ENCODE results near the gene PCED1B. TPM values are rescaled to one million over a fixed set of nuclear protein-coding genes. Genes with fewer than 3 reads are reported as not detected.

PCED1B gene
- total RNA-seq, 1 experiment from 2014 or later: 2.5 TPM

DNA sequence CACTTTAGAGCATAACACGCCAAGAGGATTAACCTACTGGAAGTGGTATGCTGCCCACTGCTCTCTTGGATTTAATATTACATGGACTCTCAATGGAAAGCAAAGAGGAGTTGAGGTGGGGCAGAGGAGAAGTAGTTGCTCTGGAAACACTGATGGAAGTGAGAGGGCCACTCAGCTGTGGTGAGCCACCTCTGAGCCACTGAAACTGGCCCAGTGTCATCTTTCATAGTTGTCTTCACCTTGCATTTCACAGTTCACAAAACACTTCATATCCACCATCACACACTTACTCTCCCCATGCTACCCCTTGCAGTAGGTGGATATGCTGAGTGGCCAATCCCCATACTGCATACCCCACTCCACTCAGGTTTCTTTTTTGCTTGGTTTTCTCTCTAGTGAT is 12.2 kb upstream of the PCED1B start:
- no peak for DNase-seq (ENCODE audit: extremely low read depth, low read depth)

DNA sequence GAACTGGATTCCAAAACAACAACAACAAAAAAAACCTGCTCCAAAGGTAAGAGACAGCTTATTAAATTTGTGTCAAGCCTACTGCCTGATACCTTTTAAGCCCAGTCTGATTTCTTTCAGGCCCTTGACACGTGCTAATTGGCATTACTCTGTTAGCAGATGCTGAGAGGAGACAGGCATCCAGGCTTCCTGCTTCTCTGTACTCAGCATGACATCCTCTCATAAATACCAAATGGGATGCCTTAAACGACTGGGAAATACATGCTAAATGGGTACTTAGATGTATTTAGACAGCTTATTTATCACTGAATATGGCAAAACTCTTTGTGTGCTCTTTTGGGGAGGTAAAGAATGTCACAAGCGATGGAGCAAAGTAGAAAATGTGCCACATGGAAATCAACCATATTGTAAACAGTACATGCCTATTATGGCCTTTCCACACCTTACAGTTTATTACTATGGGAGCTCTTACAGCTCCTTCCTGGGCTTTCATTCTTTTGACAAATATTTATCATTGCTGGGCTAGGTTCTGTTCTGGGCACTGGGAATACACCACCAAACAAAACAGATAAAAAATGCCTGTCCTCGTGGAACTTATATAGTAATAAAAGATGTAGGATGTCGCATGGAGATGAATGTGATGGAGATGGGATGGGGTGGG is 11.5 kb upstream of the PCED1B start:
- DNase-seq (ENCODE audit: extremely low read depth, low read depth): no peak

GRCh38 chr12:47068539-47068938 is 10.9 kb upstream of the PCED1B start:
- DNase-seq (ENCODE audit: extremely low read depth, low read depth): no peak

DNA sequence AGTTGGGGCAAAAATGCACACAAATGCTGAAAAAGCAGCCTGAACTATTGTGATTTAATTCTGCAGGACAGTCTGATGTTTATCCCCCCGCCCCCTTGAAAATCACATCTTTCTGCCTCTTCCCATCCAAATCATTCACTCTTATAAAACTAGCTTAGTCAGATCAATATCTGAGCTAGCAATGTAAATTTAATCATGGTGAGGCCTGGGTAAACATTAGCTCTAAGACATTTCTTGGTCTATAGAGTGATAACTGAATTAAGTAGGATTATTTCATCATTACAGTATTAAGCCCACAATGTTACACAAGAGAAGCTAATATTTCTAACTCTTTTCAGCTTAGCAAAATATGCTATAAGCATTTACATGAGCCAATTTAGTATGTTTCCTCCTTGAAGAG is 9.1 kb upstream of the PCED1B start:
- no peak for DNase-seq (ENCODE audit: extremely low read depth, low read depth)

DNA sequence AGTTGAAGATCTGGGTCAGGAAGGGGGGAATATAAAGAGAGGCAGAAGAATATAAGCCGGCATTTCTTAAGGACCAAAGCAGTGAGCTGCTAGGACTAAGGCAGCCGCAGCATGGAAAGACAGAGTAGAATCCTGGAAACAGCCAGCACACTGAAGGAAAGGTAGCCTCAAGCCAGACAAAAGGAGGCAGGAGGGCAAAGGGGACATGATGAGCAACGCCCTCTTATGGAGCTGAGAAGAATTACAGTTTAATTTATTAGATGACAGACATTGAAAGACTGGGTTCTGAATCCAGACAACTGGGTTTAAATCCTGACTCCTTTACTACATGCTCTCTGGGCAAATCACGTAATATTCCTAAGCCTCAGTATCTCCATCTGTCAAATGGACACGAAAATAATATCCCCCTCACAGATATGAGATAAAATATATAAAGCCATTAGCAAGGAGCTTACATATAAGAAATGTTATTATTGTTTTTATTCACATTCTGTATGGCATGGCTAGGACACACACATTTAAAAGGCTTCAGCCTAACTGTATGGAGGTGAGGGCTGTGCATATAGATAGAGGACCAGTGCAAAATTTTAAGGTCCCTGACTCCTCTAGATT is 8.1 kb upstream of the PCED1B start:
- DNase-seq (ENCODE audit: extremely low read depth, low read depth): peak; percentile 33

DNA sequence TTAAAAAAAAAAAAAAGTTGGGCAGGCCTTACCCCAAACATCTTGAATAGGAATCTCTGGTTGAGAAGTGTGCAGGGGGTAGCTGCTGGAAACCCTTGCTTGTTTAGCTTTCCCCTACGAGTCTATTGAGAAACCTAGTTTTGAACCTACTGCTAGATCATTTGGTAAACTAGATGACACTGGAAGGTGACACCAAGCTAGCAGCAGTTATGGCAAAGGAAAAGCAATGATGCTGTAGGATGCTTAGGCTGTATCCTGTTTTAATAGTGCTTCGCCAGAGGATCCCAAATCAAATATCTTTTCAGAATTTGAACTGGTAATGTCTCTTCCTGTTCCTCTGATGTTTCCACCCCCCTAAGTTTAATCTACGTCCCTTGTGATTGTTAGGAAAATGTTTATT is 5.5 kb upstream of the PCED1B start:
- DNase-seq (ENCODE audit: extremely low read depth, low read depth): no peak

- no peak for DNase-seq (ENCODE audit: extremely low read depth, low read depth)
Observed at GRCh38 chr12:47074757-47075156, 4.7 kb upstream of the PCED1B start.

DNA sequence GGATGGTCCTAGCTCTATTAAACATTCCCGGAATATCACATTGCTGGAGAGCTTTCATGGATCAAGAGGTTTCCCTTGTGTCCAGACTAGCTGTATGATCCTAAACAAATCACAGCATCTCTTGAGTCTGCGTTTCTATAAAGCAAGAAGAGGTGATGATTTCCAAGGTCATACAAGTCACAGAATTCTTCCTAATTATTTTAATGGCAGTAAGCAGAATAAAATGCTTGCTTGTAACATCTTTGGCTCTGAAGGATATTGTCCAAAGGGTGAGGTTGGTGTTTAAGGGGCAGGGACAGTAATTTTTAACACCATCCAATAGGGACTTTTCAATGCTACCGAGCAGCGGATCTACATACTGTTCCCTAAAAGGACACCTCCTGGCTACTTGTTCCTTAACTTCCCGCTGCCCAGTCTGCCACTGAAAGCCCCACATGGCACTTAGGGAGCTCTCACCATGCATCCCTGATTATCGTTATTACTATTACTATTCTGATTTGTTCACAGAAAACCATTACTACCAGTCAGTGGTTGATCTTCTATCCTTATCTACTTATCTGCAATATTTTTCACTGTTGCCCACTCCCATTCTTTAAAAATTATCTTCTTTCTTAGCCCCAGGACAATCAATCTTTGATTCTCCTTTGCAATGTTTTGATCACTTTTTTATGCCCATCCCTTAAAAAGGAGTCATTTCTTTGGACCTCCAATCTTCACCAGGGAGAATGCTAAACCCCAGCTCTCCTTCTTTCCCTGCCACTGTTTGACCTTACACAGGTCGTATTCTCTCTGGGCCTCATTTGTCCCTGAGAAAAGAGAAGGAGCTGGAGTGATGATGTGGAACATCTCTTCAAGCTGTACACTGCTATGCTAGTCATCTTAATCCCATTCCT is 4.0 kb upstream of the PCED1B start:
- no peak for DNase-seq (ENCODE audit: extremely low read depth, low read depth)

DNA sequence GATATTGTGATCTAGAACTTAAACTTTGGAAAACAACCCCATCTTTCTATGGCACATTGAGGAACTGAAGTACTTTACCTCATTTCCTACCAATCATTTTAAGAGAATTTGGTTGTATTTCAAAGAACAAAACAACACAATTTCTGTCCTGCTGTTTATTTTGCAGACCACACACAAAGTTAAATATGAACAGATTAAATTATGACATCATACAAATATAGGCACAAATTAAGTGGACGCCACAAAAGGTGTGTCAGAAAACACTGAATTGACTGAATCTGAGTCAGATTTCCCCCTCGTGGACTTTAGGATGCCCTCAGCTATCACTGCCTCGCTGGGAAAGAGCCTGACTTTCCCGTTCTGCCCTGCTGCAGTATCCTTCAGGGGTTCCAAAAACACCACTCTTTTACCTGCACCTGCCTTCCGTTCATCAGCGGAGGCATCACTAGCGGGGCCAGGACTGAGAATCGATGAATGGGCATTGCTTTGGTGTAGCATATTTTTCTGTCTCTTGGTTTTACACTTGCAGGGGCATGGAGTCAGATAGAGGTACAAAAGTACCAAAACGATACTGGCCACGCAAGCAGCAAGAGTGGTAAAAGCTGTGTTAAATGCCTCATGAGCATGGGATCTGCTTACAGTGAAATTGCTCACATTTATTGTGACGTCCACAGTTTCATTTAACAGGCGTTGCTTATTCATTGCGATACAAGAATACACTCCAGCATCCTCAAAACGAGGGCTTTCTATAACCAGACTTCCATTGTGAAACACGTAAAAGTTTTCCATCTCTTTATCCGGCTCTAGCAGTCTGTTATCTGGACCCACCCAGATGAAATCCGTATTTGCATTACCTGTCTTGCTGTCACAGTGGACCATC is 2.0 kb upstream of the PCED1B start:
- no peak for DNase-seq (ENCODE audit: extremely low read depth, low read depth)

DNA sequence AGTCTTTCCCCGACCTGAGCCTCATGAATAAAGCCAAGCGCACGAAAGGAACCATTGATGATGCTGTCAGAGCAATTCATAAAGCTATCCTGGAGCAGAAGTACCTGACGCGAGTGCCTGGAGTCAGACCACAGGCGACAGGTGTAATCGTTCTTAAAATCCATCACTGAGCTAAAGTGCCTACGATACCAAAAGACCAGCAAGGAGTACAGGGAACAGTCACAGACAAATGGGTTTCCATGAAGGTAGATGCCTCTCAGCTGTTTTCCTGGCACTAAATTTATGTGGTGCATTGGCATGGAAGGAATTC is 1.4 kb upstream of the PCED1B start:
- no peak for DNase-seq (ENCODE audit: extremely low read depth, low read depth)

DNA sequence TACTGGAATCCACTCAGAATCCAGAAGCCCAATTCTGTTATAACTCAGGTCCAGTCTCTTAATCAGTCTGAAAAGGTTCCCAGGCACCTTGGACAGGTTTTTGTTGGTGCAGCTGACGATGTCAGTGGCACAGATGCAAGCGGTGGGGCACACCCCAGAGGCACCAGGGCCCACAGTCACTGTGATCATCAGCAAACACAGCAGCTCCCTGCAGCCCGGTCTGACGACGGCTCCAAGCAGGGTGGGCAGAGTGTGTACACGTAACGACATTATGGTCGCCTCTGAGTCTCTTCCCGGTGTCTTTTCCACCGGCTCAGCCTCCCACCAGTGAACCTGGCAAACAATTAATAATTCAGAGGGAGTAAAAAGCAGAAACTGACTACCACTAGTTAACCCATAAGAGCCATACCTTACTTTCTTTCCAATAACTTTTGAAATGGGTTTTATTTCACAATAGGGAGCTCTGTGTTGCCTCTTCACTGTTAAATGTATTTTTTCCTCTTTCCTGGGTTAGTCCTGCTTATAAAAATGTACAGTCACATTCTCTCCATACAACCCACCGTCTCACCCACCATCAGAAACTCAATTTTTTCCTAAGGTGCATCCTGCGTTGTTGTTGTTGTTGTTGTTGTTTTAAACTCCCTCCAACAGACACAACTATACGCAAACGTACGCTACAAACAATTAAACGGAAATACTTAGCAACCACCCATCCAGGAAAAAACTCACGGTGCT is 521 bp upstream of the PCED1B start:
- no peak for DNase-seq (ENCODE audit: extremely low read depth, low read depth)

GRCh38 chr12:47079981-47080724 is 732 bp downstream of the PCED1B start:
- peak; percentile 52 for DNase-seq (ENCODE audit: extremely low read depth, low read depth)

GRCh38 chr12:47080725-47081502 is 1.5 kb downstream of the PCED1B start:
- peak; percentile 65 for DNase-seq (ENCODE audit: extremely low read depth, low read depth)

DNA sequence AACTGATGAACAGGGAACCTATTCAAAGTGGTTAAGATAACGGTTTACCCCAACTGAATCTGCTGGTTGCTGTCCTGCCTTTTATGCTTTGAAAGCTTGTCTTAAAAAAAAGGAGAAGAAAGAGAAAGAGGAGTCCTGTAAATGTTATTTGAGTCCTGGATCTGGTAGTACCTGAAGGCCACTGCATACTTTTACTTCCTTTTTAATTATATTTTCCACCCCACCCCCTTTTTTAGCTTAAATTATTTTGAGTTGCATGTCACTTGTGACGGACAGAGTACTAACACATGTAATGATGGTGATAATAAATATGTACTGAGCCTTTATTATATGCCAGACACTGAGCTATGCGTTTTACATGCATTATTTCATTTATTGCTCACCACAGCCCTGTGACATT is 2.9 kb downstream of the PCED1B start:
- no peak for DNase-seq (ENCODE audit: extremely low read depth, low read depth)

DNA sequence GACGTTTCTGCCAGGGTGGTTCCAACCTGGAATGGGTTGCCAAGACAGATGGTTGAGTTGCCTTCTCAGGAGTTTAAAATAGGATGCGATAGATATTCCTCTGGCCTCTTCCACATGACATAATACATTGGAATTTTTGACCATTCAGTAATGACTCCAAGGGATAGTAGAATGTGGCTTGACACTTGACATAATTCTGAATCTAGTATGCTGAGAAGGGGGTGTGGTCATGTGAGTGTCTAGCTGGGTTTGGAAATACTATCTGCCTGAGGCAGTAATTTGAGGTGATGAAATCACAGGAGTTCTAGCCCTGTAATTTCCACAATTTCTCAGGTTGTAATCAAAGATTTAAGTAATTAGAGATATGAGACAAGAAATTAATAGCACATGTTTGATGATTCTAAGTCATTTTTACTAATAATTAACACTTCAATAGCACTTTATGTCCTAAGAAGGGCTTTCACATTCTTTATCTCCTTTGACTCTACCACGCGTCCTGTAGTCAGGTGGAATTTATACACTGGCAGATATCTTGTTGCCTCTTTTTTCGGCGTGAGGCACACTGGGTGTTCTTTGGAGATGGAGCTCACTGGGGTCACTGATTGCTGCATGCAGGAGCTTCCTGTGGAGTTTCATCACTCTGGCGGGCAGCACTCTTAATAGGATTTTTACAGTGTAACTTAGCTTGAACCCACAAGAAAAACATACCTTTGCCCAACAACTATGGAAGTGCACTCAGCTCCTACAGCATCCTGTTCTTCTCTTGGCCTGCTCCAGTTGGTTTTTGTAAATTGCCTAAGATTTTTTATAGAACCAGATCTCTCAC is 3.6 kb downstream of the PCED1B start:
- peak; percentile 90 for DNase-seq (ENCODE audit: extremely low read depth, low read depth)

DNA sequence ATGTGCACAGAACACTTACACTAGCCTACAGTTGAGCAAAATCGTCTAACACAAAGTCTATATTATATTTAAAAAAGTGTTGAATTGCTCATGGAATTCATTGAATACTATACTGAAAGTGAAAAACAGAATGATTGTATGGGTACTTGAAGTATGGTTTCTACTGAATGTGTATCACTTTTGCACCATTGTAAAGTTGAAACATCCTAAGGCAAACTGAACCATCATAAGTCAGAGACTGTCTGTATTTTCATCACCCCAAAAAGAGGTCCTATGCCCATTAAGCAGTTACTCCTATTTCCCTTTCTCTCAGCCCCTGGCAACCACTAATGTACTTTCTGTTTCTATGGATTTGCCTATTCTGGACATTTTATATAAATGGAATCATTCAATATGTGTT is 4.8 kb downstream of the PCED1B start:
- DNase-seq (ENCODE audit: extremely low read depth, low read depth): no peak

DNA sequence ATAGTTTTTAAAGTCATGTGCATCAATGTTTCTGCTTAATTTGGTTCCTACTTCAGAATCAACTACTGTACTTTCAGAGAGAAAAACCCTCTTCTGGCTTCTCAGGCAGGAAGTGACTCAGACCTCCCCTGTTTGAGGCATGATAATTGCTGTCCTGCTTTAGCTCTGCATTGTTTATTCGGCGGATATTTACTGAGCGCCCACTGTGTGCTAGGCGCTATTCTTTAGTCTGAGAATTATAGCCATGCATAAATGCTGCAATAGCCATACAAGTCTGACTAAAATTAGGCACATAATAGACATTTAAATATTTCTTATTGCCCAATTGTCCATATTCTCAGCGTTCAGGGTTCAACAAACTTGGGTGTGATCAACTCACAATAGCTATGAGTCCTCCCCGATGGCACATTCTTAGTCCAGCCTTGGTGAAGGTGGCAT is 6.4 kb downstream of the PCED1B start:
- DNase-seq (ENCODE audit: extremely low read depth, low read depth): peak; percentile 36
